H9 (cell line): Measurements from ENCODE around the gene ARNT2. TPM values are rescaled to one million over a fixed set of nuclear protein-coding genes. Genes with fewer than 3 reads are reported as not detected.

Experiments
- DNase-seq: peaks from one replicate; pipeline ENCODE4 v3.0.0-alpha.2; 2017
- H2AFZ ChIP-seq: one replicate; pipeline ENCODE4 v1.6.1; 2013; ENCODE audit warnings: mild to moderate bottlenecking, low read length, control low read depth, moderate library complexity
- H2AK5ac ChIP-seq: 2 replicates; pipeline ENCODE4 v1.6.1; 2013; ENCODE audit warnings: low read length, control low read depth, mixed read lengths; ENCODE audit not compliant: insufficient read length
- H2BK120ac ChIP-seq: one replicate; pipeline ENCODE4 v1.6.1; 2013; ENCODE audit warnings: low read depth, mild to moderate bottlenecking, low read length, control low read depth, inconsistent platforms; ENCODE audit not compliant: poor library complexity, severe bottlenecking
- H2BK12ac ChIP-seq: 2 replicates; pipeline ENCODE4 v1.6.1; 2013; ENCODE audit warnings: low read length, control low read depth, mixed read lengths, low read depth; ENCODE audit not compliant: insufficient read length
- H2BK15ac ChIP-seq: 2 replicates; pipeline ENCODE4 v1.6.1; 2013; ENCODE audit warnings: low read depth, low read length, control low read depth
- H2BK20ac ChIP-seq: one replicate; pipeline ENCODE4 v1.6.1; 2013; ENCODE audit warnings: low read depth, mild to moderate bottlenecking, low read length, control low read depth, inconsistent platforms; ENCODE audit not compliant: poor library complexity, severe bottlenecking
- H2BK5ac ChIP-seq: 2 replicates; pipeline ENCODE4 v1.6.1; 2013; ENCODE audit warnings: low read length, control low read depth, mixed read lengths; ENCODE audit not compliant: insufficient read length
- H3K14ac ChIP-seq: 2 replicates; pipeline ENCODE4 v1.6.1; 2013; ENCODE audit warnings: low read length, control low read depth; ENCODE audit not compliant: insufficient read depth
- H3K18ac ChIP-seq: 2 replicates; pipeline ENCODE4 v1.6.1; 2013; ENCODE audit warnings: low read depth, mild to moderate bottlenecking, mixed read lengths, low read length, control low read depth; ENCODE audit not compliant: insufficient read length
- H3K23ac ChIP-seq: 2 replicates; pipeline ENCODE4 v1.6.1; 2013; ENCODE audit warnings: low read length, control low read depth, mixed read lengths, low read depth; ENCODE audit not compliant: insufficient read length
- H3K23me2 ChIP-seq: 2 replicates; pipeline ENCODE4 v1.6.1; 2013; ENCODE audit warnings: low read depth, mild to moderate bottlenecking, mixed read lengths, low read length, control low read depth; ENCODE audit not compliant: insufficient read length, poor library complexity, severe bottlenecking
- H3K27ac ChIP-seq: 2 replicates; pipeline ENCODE4 v1.5.1; 2013; ENCODE audit warnings: low read length, control low read depth, mixed read lengths, low read depth; ENCODE audit not compliant: insufficient read length
- H3K27me3 ChIP-seq: 2 replicates; pipeline ENCODE4 v1.6.1; 2013; ENCODE audit warnings: low read length, control low read depth, inconsistent platforms; ENCODE audit not compliant: insufficient read depth
- H3K4ac ChIP-seq: 2 replicates; pipeline ENCODE4 v1.6.1; 2013; ENCODE audit warnings: low read depth, mild to moderate bottlenecking, control low read depth, inconsistent platforms, low read length, moderate library complexity
- H3K4me1 ChIP-seq: 2 replicates; pipeline ENCODE4 v1.6.1; 2013; ENCODE audit warnings: low read length, control low read depth, inconsistent platforms; ENCODE audit not compliant: insufficient read depth
- H3K4me2 ChIP-seq: 2 replicates; pipeline ENCODE4 v1.6.1; 2013; ENCODE audit warnings: low read length, control low read depth, mixed read lengths; ENCODE audit not compliant: insufficient read length, insufficient read depth
- H3K56ac ChIP-seq: 2 replicates; pipeline ENCODE4 v1.6.1; 2013; ENCODE audit warnings: low read depth, mild to moderate bottlenecking, mixed read lengths, low read length, control low read depth; ENCODE audit not compliant: insufficient read length
- H3K79me1 ChIP-seq: 2 replicates; pipeline ENCODE4 v1.6.1; 2013; ENCODE audit warnings: low read depth, mild to moderate bottlenecking, moderate library complexity, low read length, control low read depth, inconsistent platforms; ENCODE audit not compliant: insufficient read depth, poor library complexity, severe bottlenecking
- H3K79me2 ChIP-seq: 2 replicates; pipeline ENCODE4 v1.6.1; 2013; ENCODE audit warnings: low read length, control low read depth, inconsistent platforms; ENCODE audit not compliant: insufficient read depth
- H3K9ac ChIP-seq: 2 replicates; pipeline ENCODE4 v1.6.1; 2013; ENCODE audit warnings: low read length, control low read depth, mixed read lengths; ENCODE audit not compliant: insufficient read length; ENCODE audit errors: extremely low read depth
- H3K9me3 ChIP-seq: one replicate; pipeline ENCODE4 v1.6.1; 2013; ENCODE audit warnings: low read depth, low read length, inconsistent platforms; ENCODE audit not compliant: control insufficient read depth
- H3T11ph ChIP-seq: one replicate; pipeline ENCODE4 v1.6.1; 2013; ENCODE audit warnings: mild to moderate bottlenecking, low read length, control low read depth, inconsistent platforms
- H4K20me1 ChIP-seq: one replicate; pipeline ENCODE4 v1.6.1; 2013; ENCODE audit not compliant: control insufficient read depth, insufficient read length, insufficient read depth
- H4K5ac ChIP-seq: 2 replicates; pipeline ENCODE4 v1.6.1; 2013; ENCODE audit warnings: low read depth, mild to moderate bottlenecking, mixed read lengths, low read length, control low read depth; ENCODE audit not compliant: insufficient read length
- H4K8ac ChIP-seq: replicated peaks from 2 replicates; pipeline ENCODE4 v1.6.1; 2013; ENCODE audit warnings: low read length, control low read depth, mixed read lengths, low read depth; ENCODE audit not compliant: insufficient read length
- H4K91ac ChIP-seq: 2 replicates; pipeline ENCODE4 v1.6.1; 2013; ENCODE audit warnings: low read depth, mild to moderate bottlenecking, moderate library complexity, mixed read lengths, low read length, control low read depth; ENCODE audit not compliant: insufficient read length
- H3K27ac Mint-ChIP-seq, 3 experiments: 2 replicates in 2 of 3; 3 replicates in 1 of 3; pipeline ENCODE4 v1.8.0; 2020 to 2021; ENCODE audit warnings: mixed read lengths in 3 of 3, mild to moderate bottlenecking in 1 of 3, moderate library complexity in 1 of 3
- H3K27me3 Mint-ChIP-seq: 2 replicates; pipeline ENCODE4 v1.8.0; 2021; ENCODE audit warnings: low read depth, mild to moderate bottlenecking, moderate library complexity, mixed read lengths
- H3K36me3 Mint-ChIP-seq, 3 experiments: 2 replicates in 2 of 3; 3 replicates in 1 of 3; pipeline ENCODE4 v1.8.0; 2020 to 2021; ENCODE audit warnings: low read depth in 3 of 3, mixed read lengths in 3 of 3; ENCODE audit not compliant: insufficient read depth in 1 of 3
- H3K4me1 Mint-ChIP-seq, 2 experiments: 2 replicates each; pipeline ENCODE4 v1.8.0; 2020; ENCODE audit warnings: mixed read lengths in 2 of 2
- H3K4me3 Mint-ChIP-seq, 2 experiments: 2 replicates in 1 of 2; 3 replicates in 1 of 2; pipeline ENCODE4 v1.8.0; 2020 to 2021; ENCODE audit warnings: mild to moderate bottlenecking in 2 of 2, mixed read lengths in 2 of 2, moderate library complexity in 1 of 2
- H3K9me3 Mint-ChIP-seq, 2 experiments: 2 replicates in 1 of 2; 3 replicates in 1 of 2; pipeline ENCODE4 v1.8.0; 2020; ENCODE audit warnings: mild to moderate bottlenecking in 2 of 2, mixed read lengths in 2 of 2, moderate library complexity in 1 of 2
- CTCF ChIP-seq: fragments of 200-600 bp; sonication (generic); conservative IDR thresholded peaks from 3 replicates; pipeline ENCODE4 v1.8.0; 2021; ENCODE audit warnings: antibody characterized with exemption, mild to moderate bottlenecking
- WGBS: extraction: QIAGEN DNeasy Blood & Tissue Kit; methylation state at CpG from one replicate; pipeline ENCODE4 v1.1.7; 2013; ENCODE audit warnings: missing lambda C conversion rate, low lambda C conversion rate, mixed read lengths; ENCODE audit not compliant: insufficient read length; ENCODE audit errors: extremely low coverage; 5-methylcytosine and 5-hydroxymethylcytosine counted together
- total RNA-seq: library from RNA; stranded (reverse); gene quantifications from 2 replicates; pipeline ENCODE4 v1.2.1, GENCODE V29; 2021

The ARNT2 gene
- total RNA-seq, 1 experiment from 2014 or later, result 10.5 TPM

- Histone ChIP-seq H3K79me2 (no peaks in the 10 kb centered on the region), H3K27me3 (no peaks in the 10 kb centered on the region), H3K9ac (no peak overlapping the region), H2BK5ac (no peak overlapping the region), H4K8ac (no peak overlapping the region), H2BK15ac (no peak overlapping the region), H2AFZ (no peak overlapping the region), H3K4ac (no peak overlapping the region), H2BK20ac (no peak overlapping the region), H3K14ac (no peak overlapping the region), H4K5ac (no peak overlapping the region), H3K56ac (no peak overlapping the region), H2BK12ac (no peak overlapping the region), H2BK120ac (no peak overlapping the region), H4K91ac (no peak overlapping the region), H4K20me1 (peaks cover 2% of the 10 kb centered on the region), H3K79me1 (no peaks in the 10 kb centered on the region), H3K23me2 (no peaks in the 10 kb centered on the region), H3K4me1 (no peaks in the 10 kb centered on the region; the same call in 1 of the 2 replicates), H3K27ac (no peak overlapping the region), H3K4me2 (no peak overlapping the region), H3T11ph (no peak overlapping the region), H2AK5ac (no peak overlapping the region), H3K23ac (no peak overlapping the region), H3K9me3 (no peaks in the 10 kb centered on the region), H3K18ac (no peak overlapping the region)
- Mint-ChIP-seq H3K4me3 (no peak overlapping the region), H3K27me3 (no peaks in the 10 kb centered on the region; the same call in 1 of the 2 replicates), H3K27ac (peak overlapping the region in 2 of 3 experiments; percentile 34 to 93; a peak in 3 of 7 replicates), H3K36me3 (peaks cover 0 to 6% (median 0%) of the 10 kb centered on the region in 3 experiments; a peak in 4 of 7 replicates), H3K9me3 (no peaks in the 10 kb centered on the region), H3K4me1 (peaks cover 23 to 24% of the 10 kb centered on the region in 2 experiments)
- TF ChIP-seq CTCF, result no peak
- DNase-seq, result peak; percentile 8
- WGBS, result no CpG with 5 or more reads among the region's 15 CpGs
These were observed 178.7 kb downstream of the ARNT2 start for GRCh38 chr15:80582816-80583423.
